ENCODE measurements around the gene EVA1C. TPM values are rescaled to one million over a fixed set of nuclear protein-coding genes. Genes with fewer than 3 reads are reported as not detected.

Gene EVA1C
- total and polyA plus RNA-seq, 2 experiments from 2014 or later = 4.6 to 6.9 TPM

- H3K4me3 Mint-ChIP-seq = no peak overlapping the region
- no peak overlapping the region; the same call in 1 of the 2 replicates for H3K27ac Mint-ChIP-seq
- peaks cover 5% of the 10 kb centered on the region; the same call in 1 of the 2 replicates for H3K9me2 ChIP-seq (ENCODE audit: insufficient read depth)
- DNase-seq (ENCODE audit: low spot score) = no peak
- H3K4me1 ChIP-seq (ENCODE audit: insufficient read depth) = peaks cover 24% of the 10 kb centered on the region
- H3K36me3 Mint-ChIP-seq (ENCODE audit: low read depth) = peaks cover 39% of the 10 kb centered on the region
- H3K27me3 Mint-ChIP-seq (ENCODE audit: insufficient read depth, low read depth, poor library complexity) = peaks cover 3% of the 10 kb centered on the region
- no peaks in the 10 kb centered on the region for H3F3A ChIP-seq (replicated peaks; ENCODE audit: low read depth)
- H3K79me2 ChIP-seq (replicated peaks; ENCODE audit: insufficient read depth) = peaks cover 85% of the 10 kb centered on the region
- no peak overlapping the region for H2AFZ ChIP-seq
- no peak overlapping the region for H3K4me3 ChIP-seq
- TF ChIP-seq ZNF114 (CRISPR knock-in tag; IDR thresholded peaks at IDR 0.05) = no peak
- no peak for TF ChIP-seq POLR2AphosphoS5 (IDR thresholded peaks at IDR 0.05; ENCODE audit: low read depth)
- no peak for TF ChIP-seq ZNF462 (CRISPR knock-in tag; IDR thresholded peaks at IDR 0.05)
- TF ChIP-seq ZNF331 (CRISPR knock-in tag; IDR thresholded peaks at IDR 0.05; ENCODE audit: low read depth) = no peak
- TF ChIP-seq CTCF (conservative IDR thresholded peaks at IDR 0.05; ENCODE audit: low read depth in 2 of 2) = no peak
- TF ChIP-seq EZH2 (IDR thresholded peaks at IDR 0.05; ENCODE audit: low read depth, unreplicated experiment) = no peak
- no peak for TF ChIP-seq EZH2phosphoT487 (IDR thresholded peaks at IDR 0.05; ENCODE audit: unreplicated experiment)
- TF ChIP-seq NANOG (IDR thresholded peaks at IDR 0.05; ENCODE audit: borderline replicate concordance) = no peak
- TF ChIP-seq ETS1 (IDR thresholded peaks at IDR 0.05) = no peak
- no peak overlapping the region for H3K4me2 ChIP-seq
- peaks cover 31% of the 10 kb centered on the region for H3K4me1 Mint-ChIP-seq
- peaks cover 32% of the 10 kb centered on the region for H3K36me3 ChIP-seq (ENCODE audit: insufficient read depth)
- H3K9me3 Mint-ChIP-seq = peaks cover 3% of the 10 kb centered on the region; the same call in 2 of the 3 replicates
- no peaks in the 10 kb centered on the region for H3K27me3 ChIP-seq (ENCODE audit: insufficient read depth)
- peaks cover 58% of the 10 kb centered on the region for H4K20me1 ChIP-seq (replicated peaks; ENCODE audit: insufficient read depth)
- no peak overlapping the region for H3K27ac ChIP-seq (ENCODE audit: low read depth)
- ATAC-seq = no peak
Measured at GRCh38 chr21:32388306-32388705, 24.2 kb upstream of the EVA1C start.
